ENCODE measurements around the gene CCDC69.
A peak's percentile ranks its signal among the peaks of the same experiment; 100 is the strongest.

CCDC69 gene

GRCh38 chr5:151158287-151158661 lies 65.6 kb downstream of the CCDC69 start:
- no peak for DNase-seq
- H4K12ac ChIP-seq (ENCODE audit: low read depth, low read length) = no peak overlapping the region
- H3K18ac ChIP-seq (ENCODE audit: low read length) = no peak overlapping the region
- H2AK5ac ChIP-seq (ENCODE audit: low read length) = no peak overlapping the region
- no peak overlapping the region for H3K14ac ChIP-seq (ENCODE audit: low read length)
- H2BK5ac ChIP-seq (ENCODE audit: low read depth, low read length, poor library complexity) = peak overlapping the region; percentile 1
- peaks cover 6% of the 10 kb centered on the region for H3K79me2 ChIP-seq (ENCODE audit: control insufficient read depth, insufficient read depth, low read length, poor library complexity)
- H3K9ac ChIP-seq (ENCODE audit: low read length) = no peak overlapping the region
- no peak overlapping the region for H4K91ac ChIP-seq (ENCODE audit: low read depth, low read length)
- peak overlapping the region; percentile 38 for H3K27ac ChIP-seq (ENCODE audit: low read depth, low read length)
- H3K9me3 ChIP-seq (ENCODE audit: insufficient read depth, low read depth, low read length) = no peaks in the 10 kb centered on the region
- H2BK12ac ChIP-seq (ENCODE audit: low read length) = no peak overlapping the region
- WGBS (ENCODE audit: extremely low coverage, insufficient coverage, insufficient read length) = no CpG with 5 or more reads among the region's 6 CpGs
- no peak overlapping the region for H3K4ac ChIP-seq (ENCODE audit: low read depth, low read length)
- peaks cover 13 to 16% of the 10 kb centered on the region in 2 experiments for H3K4me1 ChIP-seq (ENCODE audit: control insufficient read depth in 1 of 2, insufficient read depth in 2 of 2, low read length in 2 of 2)
- H4K8ac ChIP-seq (ENCODE audit: low read depth, low read length) = no peak overlapping the region
- H3K23ac ChIP-seq (ENCODE audit: low read length) = no peak overlapping the region
- no peak overlapping the region for H2BK120ac ChIP-seq (ENCODE audit: insufficient read depth, low read length, poor library complexity)
- no peaks in the 10 kb centered on the region for H3K27me3 ChIP-seq (ENCODE audit: insufficient read depth, low read length)
- no peak overlapping the region for H3K4me3 ChIP-seq (ENCODE audit: low read depth, low read length)
- H3K36me3 ChIP-seq (ENCODE audit: control insufficient read depth in 1 of 2, insufficient read depth in 2 of 2, low read length in 2 of 2) = no peaks in the 10 kb centered on the region
- peak overlapping the region; percentile 88 for H3K4me2 ChIP-seq (ENCODE audit: low read length)
- H3K79me1 ChIP-seq (ENCODE audit: low read length) = peaks cover 12% of the 10 kb centered on the region
- H2AFZ ChIP-seq (ENCODE audit: insufficient read depth, low read length, poor library complexity) = peak overlapping the region; percentile 3

GRCh38 chr5:151157426-151158286 lies 66.2 kb downstream of the CCDC69 start, which contains the start of gene ANXA6:
TSS of gene ANXA6 (minus strand) at chr5:151157779. CDS start at chr5:151147901, 9,878 bp downstream.
- Histone ChIP-seq H3K9me3 (ENCODE audit: insufficient read depth, low read depth, low read length) (no peaks in the 10 kb centered on the region), H3K79me2 (ENCODE audit: control insufficient read depth, insufficient read depth, low read length, poor library complexity) (peaks cover 6% of the 10 kb centered on the region), H3K4me3 (ENCODE audit: low read depth, low read length) (peak within 1 kb of the TSS; percentile 81), H3K4ac (ENCODE audit: low read depth, low read length) (peak within 1 kb of the TSS; percentile 62), H2AK5ac (ENCODE audit: low read length) (peak within 1 kb of the TSS; percentile 28), H2BK5ac (ENCODE audit: low read depth, low read length, poor library complexity) (peak within 1 kb of the TSS; percentile 1), H4K12ac (ENCODE audit: low read depth, low read length) (peak within 1 kb of the TSS; percentile 47), H2BK12ac (ENCODE audit: low read length) (no peak within 1 kb of the TSS), H4K8ac (ENCODE audit: low read depth, low read length) (peak within 1 kb of the TSS; percentile 10), H3K4me2 (ENCODE audit: low read length) (peak within 1 kb of the TSS; percentile 88), H3K27ac (ENCODE audit: low read depth, low read length) (peak within 1 kb of the TSS; percentile 38), H3K18ac (ENCODE audit: low read length) (peak within 1 kb of the TSS; percentile 55), H2AFZ (ENCODE audit: insufficient read depth, low read length, poor library complexity) (peak within 1 kb of the TSS; percentile 50), H3K27me3 (ENCODE audit: insufficient read depth, low read length) (no peaks in the 10 kb centered on the region), H3K23ac (ENCODE audit: low read length) (no peak within 1 kb of the TSS), H4K91ac (ENCODE audit: low read depth, low read length) (peak within 1 kb of the TSS; percentile 30), H3K14ac (ENCODE audit: low read length) (peak within 1 kb of the TSS; percentile 61), H3K79me1 (ENCODE audit: low read length) (peaks cover 12% of the 10 kb centered on the region), H2BK120ac (ENCODE audit: insufficient read depth, low read length, poor library complexity) (peak within 1 kb of the TSS; percentile 2), H3K36me3 (ENCODE audit: control insufficient read depth in 1 of 2, insufficient read depth in 2 of 2, low read length in 2 of 2) (no peaks in the 10 kb centered on the region), H3K4me1 (ENCODE audit: control insufficient read depth in 1 of 2, insufficient read depth in 2 of 2, low read length in 2 of 2) (peaks cover 13 to 16% of the 10 kb centered on the region in 2 experiments), H3K9ac (ENCODE audit: low read length) (peak within 1 kb of the TSS; percentile 10)
- peak; percentile 84 to 87 for DNase-seq
- WGBS (ENCODE audit: extremely low coverage, insufficient coverage, insufficient read length) = no CpG with 5 or more reads among the region's 60 CpGs

DNA sequence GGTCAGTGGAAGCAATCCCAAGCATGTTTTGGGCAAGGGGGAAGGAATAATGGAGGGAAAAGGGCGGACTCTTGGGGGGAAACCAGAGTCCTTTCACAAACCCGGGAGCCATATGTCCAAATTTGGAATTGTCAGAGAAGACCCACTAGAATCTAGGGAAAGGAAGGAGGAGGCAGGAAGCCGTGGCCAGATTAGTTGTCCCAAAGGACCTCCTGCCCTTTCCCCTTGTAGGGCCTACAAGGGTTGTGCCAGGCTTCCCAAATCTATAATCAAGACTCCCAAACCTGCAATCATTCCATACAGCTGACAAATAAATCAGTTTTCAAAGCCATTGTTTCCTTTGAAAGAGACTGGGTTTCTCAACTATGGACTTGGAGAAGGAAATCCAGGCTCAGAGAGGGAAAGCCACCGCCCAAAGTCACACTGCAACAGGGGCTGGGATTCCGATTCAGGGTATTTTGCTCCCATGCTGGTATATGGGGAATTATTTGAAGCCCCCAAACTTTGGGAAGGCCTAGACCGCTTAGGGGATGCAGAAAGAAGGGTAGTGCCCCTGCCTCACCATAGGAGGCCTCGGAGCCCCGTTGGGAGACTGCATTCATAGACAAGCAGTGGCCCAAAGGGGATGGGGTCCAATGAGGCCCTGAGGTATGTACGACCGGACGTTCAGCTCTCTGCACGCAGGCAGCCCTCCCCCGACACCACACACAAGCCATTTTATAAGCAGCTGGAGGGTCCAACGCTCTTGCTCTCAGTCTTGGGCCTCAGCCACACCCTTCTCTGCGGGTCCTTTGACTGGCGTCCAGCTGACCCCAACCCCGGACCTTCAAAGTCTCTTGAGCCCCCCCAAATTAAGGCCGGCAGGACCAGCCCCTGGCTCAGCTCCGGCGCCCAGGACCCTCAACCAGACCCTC lies 67.1 kb downstream of the CCDC69 start:
- Histone ChIP-seq H2BK120ac (ENCODE audit: insufficient read depth, low read length, poor library complexity) (peak overlapping the region; percentile 2), H3K27ac (ENCODE audit: low read depth, low read length) (no peak overlapping the region), H3K18ac (ENCODE audit: low read length) (peak overlapping the region; percentile 55), H3K27me3 (ENCODE audit: insufficient read depth, low read length) (no peaks in the 10 kb centered on the region), H3K23ac (ENCODE audit: low read length) (no peak overlapping the region), H3K4me1 (ENCODE audit: control insufficient read depth in 1 of 2, insufficient read depth in 2 of 2, low read length in 2 of 2) (peaks cover 13 to 16% of the 10 kb centered on the region in 2 experiments), H4K12ac (ENCODE audit: low read depth, low read length) (peak overlapping the region; percentile 47), H2BK5ac (ENCODE audit: low read depth, low read length, poor library complexity) (no peak overlapping the region), H2AFZ (ENCODE audit: insufficient read depth, low read length, poor library complexity) (peak overlapping the region; percentile 50), H3K4me2 (ENCODE audit: low read length) (peak overlapping the region; percentile 88), H2BK12ac (ENCODE audit: low read length) (no peak overlapping the region), H3K4ac (ENCODE audit: low read depth, low read length) (peak overlapping the region; percentile 62), H3K36me3 (ENCODE audit: control insufficient read depth in 1 of 2, insufficient read depth in 2 of 2, low read length in 2 of 2) (no peaks in the 10 kb centered on the region), H3K79me1 (ENCODE audit: low read length) (peaks cover 12% of the 10 kb centered on the region), H3K79me2 (ENCODE audit: control insufficient read depth, insufficient read depth, low read length, poor library complexity) (peaks cover 6% of the 10 kb centered on the region), H4K91ac (ENCODE audit: low read depth, low read length) (peak overlapping the region; percentile 30), H4K8ac (ENCODE audit: low read depth, low read length) (peak overlapping the region; percentile 10), H3K9ac (ENCODE audit: low read length) (peak overlapping the region; percentile 10), H3K9me3 (ENCODE audit: insufficient read depth, low read depth, low read length) (no peaks in the 10 kb centered on the region), H2AK5ac (ENCODE audit: low read length) (peak overlapping the region; percentile 28), H3K4me3 (ENCODE audit: low read depth, low read length) (peak overlapping the region; percentile 81), H3K14ac (ENCODE audit: low read length) (peak overlapping the region; percentile 61)
- whole genome bisulfite sequencing (ENCODE audit: extremely low coverage, insufficient coverage, insufficient read length) = no CpG with 5 or more reads among the region's 20 CpGs
- DNase-seq = no peak

DNA sequence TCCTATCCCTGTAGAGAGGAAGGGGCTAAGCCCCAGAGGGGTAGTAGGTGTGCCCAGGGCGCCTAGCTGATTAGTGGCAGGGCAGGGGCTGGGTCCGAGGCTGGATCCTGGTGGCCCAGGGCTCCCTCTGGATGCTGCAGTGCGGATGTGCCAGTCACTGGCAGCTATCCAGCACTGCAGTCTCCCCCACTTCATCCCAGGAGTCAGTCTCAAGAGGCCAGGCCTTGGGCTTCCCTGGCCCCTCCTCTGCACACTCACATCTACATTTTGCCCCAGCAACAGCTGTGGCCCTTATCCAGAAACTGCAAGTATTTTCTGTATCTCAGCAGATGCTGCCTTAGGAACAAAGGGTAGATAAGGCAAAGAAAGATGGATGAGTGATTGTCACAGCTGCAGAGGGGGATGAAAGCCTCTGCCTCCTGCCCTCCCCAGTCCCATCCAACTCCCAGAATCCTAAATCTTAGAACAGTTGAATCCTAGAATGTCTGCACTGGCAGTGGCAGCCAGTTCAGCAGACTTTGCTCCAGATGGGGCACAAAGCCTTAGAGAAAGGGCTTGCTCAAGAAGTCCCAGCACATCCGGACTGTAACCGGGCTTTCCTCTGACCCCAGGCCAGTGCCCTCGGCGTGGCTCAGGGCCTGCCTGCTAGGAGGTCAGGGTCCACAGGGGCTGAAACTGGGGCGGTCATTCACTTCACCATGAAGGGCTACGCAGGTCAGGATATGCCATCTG lies 68.0 kb downstream of the CCDC69 start:
- peak overlapping the region; percentile 26 for H3K18ac ChIP-seq (ENCODE audit: low read length)
- peak overlapping the region; percentile 11 for H2AK5ac ChIP-seq (ENCODE audit: low read length)
- H3K27ac ChIP-seq (ENCODE audit: low read depth, low read length) = no peak overlapping the region
- H2BK12ac ChIP-seq (ENCODE audit: low read length) = no peak overlapping the region
- H2BK120ac ChIP-seq (ENCODE audit: insufficient read depth, low read length, poor library complexity) = no peak overlapping the region
- H3K36me3 ChIP-seq (ENCODE audit: control insufficient read depth in 1 of 2, insufficient read depth in 2 of 2, low read length in 2 of 2) = no peaks in the 10 kb centered on the region
- H2BK5ac ChIP-seq (ENCODE audit: low read depth, low read length, poor library complexity) = no peak overlapping the region
- no peak overlapping the region for H3K23ac ChIP-seq (ENCODE audit: low read length)
- H3K14ac ChIP-seq (ENCODE audit: low read length) = no peak overlapping the region
- H4K91ac ChIP-seq (ENCODE audit: low read depth, low read length) = no peak overlapping the region
- WGBS (ENCODE audit: extremely low coverage, insufficient coverage, insufficient read length) = no CpG with 5 or more reads among the region's 9 CpGs
- no peak overlapping the region for H3K4me3 ChIP-seq (ENCODE audit: low read depth, low read length)
- H4K8ac ChIP-seq (ENCODE audit: low read depth, low read length) = no peak overlapping the region
- H3K9me3 ChIP-seq (ENCODE audit: insufficient read depth, low read depth, low read length) = no peaks in the 10 kb centered on the region
- no peak overlapping the region for H3K9ac ChIP-seq (ENCODE audit: low read length)
- H3K4me2 ChIP-seq (ENCODE audit: low read length) = peak overlapping the region; percentile 88
- H3K4ac ChIP-seq (ENCODE audit: low read depth, low read length) = peak overlapping the region; percentile 29
- peaks cover 12% of the 10 kb centered on the region for H3K79me1 ChIP-seq (ENCODE audit: low read length)
- no peak for DNase-seq
- H3K4me1 ChIP-seq (ENCODE audit: control insufficient read depth in 1 of 2, insufficient read depth in 2 of 2, low read length in 2 of 2) = peaks cover 13 to 17% of the 10 kb centered on the region in 2 experiments
- H4K12ac ChIP-seq (ENCODE audit: low read depth, low read length) = no peak overlapping the region
- no peaks in the 10 kb centered on the region for H3K27me3 ChIP-seq (ENCODE audit: insufficient read depth, low read length)
- H2AFZ ChIP-seq (ENCODE audit: insufficient read depth, low read length, poor library complexity) = no peak overlapping the region
- H3K79me2 ChIP-seq (ENCODE audit: control insufficient read depth, insufficient read depth, low read length, poor library complexity) = peaks cover 6% of the 10 kb centered on the region

Measured in trophoblast cell (in vitro differentiated cells and primary cell).